OCI-LY1 (cell line): Measurements from ENCODE around the gene PDE9A.
"Not testable (repeated sequence)": the region's sequence is repeated elsewhere in the genome, so short reads cannot be mapped to it uniquely, and the experiment has no call there.

ENCODE experiments used
- H2AFZ ChIP-seq: fragments of 200-600 bp; sonication (generic), shearing (Covaris generic); 2 replicates; pipeline ENCODE4 v1.6.0; 2014; ENCODE audit warnings: antibody characterized with exemption, mild to moderate bottlenecking, low read length
- H3F3A ChIP-seq: fragments of 200-600 bp; sonication (generic), shearing (Covaris generic); 2 replicates; pipeline ENCODE4 v1.6.0; 2014; ENCODE audit warnings: mild to moderate bottlenecking, antibody characterized with exemption, low read length, moderate library complexity; ENCODE audit not compliant: insufficient read depth
- H3K27ac ChIP-seq: fragments of 200-600 bp; sonication (generic); 2 replicates; pipeline ENCODE4 v1.5.1; 2014; ENCODE audit warnings: low read length, mixed run types, mild to moderate bottlenecking, low read depth; ENCODE audit not compliant: poor library complexity, severe bottlenecking
- H3K27me3 ChIP-seq: fragments of 200-600 bp; sonication (generic); 2 replicates; pipeline ENCODE4 v1.6.0; 2014; ENCODE audit warnings: antibody characterized with exemption, mild to moderate bottlenecking, low read length, moderate library complexity; ENCODE audit not compliant: insufficient read depth
- H3K36me3 ChIP-seq: fragments of 200-600 bp; sonication (generic); 2 replicates; pipeline ENCODE4 v1.6.1; 2014; ENCODE audit warnings: mild to moderate bottlenecking, antibody characterized with exemption, low read length, moderate library complexity, mixed read lengths; ENCODE audit not compliant: insufficient read depth
- H3K4me1 ChIP-seq: fragments of 200-600 bp; sonication (generic); 2 replicates; pipeline ENCODE4 v1.5.1; 2014; ENCODE audit warnings: mild to moderate bottlenecking, low read length, moderate library complexity; ENCODE audit not compliant: insufficient read depth, severe bottlenecking
- H3K4me2 ChIP-seq: fragments of 200-600 bp; sonication (generic), shearing (Covaris generic); 2 replicates; pipeline ENCODE4 v1.6.1; 2014; ENCODE audit warnings: low read length
- H3K4me3 ChIP-seq: fragments of 200-600 bp; sonication (generic); 2 replicates; pipeline ENCODE4 v1.5.1; 2014; ENCODE audit warnings: low read length, low read depth, mild to moderate bottlenecking, mixed read lengths; ENCODE audit not compliant: poor library complexity, severe bottlenecking
- H3K79me2 ChIP-seq: fragments of 200-600 bp; shearing (Covaris generic); 2 replicates; pipeline ENCODE4 v1.6.1; 2016; ENCODE audit warnings: mixed run types, low read length, mixed read lengths; ENCODE audit not compliant: insufficient read depth
- H3K9ac ChIP-seq: fragments of 200-600 bp; sonication (generic), shearing (Covaris generic); 2 replicates; pipeline ENCODE4 v1.6.1; 2014; ENCODE audit warnings: mild to moderate bottlenecking, low read length, mixed read lengths
- H3K9me2 ChIP-seq: fragments of 200-600 bp; sonication (generic), shearing (Covaris generic); 2 replicates; pipeline ENCODE4 v1.6.1; 2014; ENCODE audit warnings: low read depth, mild to moderate bottlenecking, low read length, mixed read lengths
- H3K9me3 ChIP-seq: fragments of 200-600 bp; shearing (Covaris generic); 2 replicates; pipeline ENCODE4 v1.6.1; 2014; ENCODE audit warnings: low read length, mixed read lengths
- H4K20me1 ChIP-seq: fragments of 200-600 bp; sonication (generic), shearing (Covaris generic); 2 replicates; pipeline ENCODE4 v1.6.0; 2016; ENCODE audit warnings: mild to moderate bottlenecking, low read length; ENCODE audit not compliant: insufficient read depth
- CTCF ChIP-seq: fragments of 200-600 bp; sonication (generic), shearing (Covaris generic); IDR thresholded peaks from 2 replicates; pipeline ENCODE4 v1.5.1; 2017; ENCODE audit warnings: mild to moderate bottlenecking, antibody characterized with exemption, low read length, moderate library complexity, mixed read lengths
- EZH2 ChIP-seq: fragments of 200-600 bp; sonication (generic), shearing (Covaris generic); IDR thresholded peaks from 2 replicates; pipeline ENCODE4 v1.8.0; 2017; ENCODE audit warnings: borderline replicate concordance, mixed run types, mild to moderate bottlenecking, antibody characterized with exemption, low read length, moderate library complexity, mixed read lengths

Gene PDE9A

GRCh38 chr21:42614811-42615351 is 38.5 kb upstream of the PDE9A start:
- TF ChIP-seq EZH2, result no peak
- no peak for TF ChIP-seq CTCF
- H3K79me2 ChIP-seq, result no peaks in the 10 kb centered on the region
- no peak overlapping the region for H2AFZ ChIP-seq
- no peaks in the 10 kb centered on the region for H3K9me3 ChIP-seq
- H3K4me1 ChIP-seq, result no peaks in the 10 kb centered on the region
- no peak overlapping the region for H3K9ac ChIP-seq
- no peaks in the 10 kb centered on the region for H3F3A ChIP-seq
- no peak overlapping the region for H3K27ac ChIP-seq
- no peaks in the 10 kb centered on the region for H3K36me3 ChIP-seq
- H3K4me2 ChIP-seq, result no peak overlapping the region
- no peak overlapping the region for H3K4me3 ChIP-seq
- H3K27me3 ChIP-seq, result no peaks in the 10 kb centered on the region
- no peaks in the 10 kb centered on the region for H3K9me2 ChIP-seq
- no peaks in the 10 kb centered on the region for H4K20me1 ChIP-seq

GRCh38 chr21:42615377-42615776 is 38.0 kb upstream of the PDE9A start:
- not testable (repeated sequence) for H3K27me3 ChIP-seq, H3F3A ChIP-seq, H3K4me2 ChIP-seq, H3K9ac ChIP-seq, H3K27ac ChIP-seq, H3K9me3 ChIP-seq, H2AFZ ChIP-seq, H3K4me3 ChIP-seq, H3K9me2 ChIP-seq, H3K36me3 ChIP-seq, H3K4me1 ChIP-seq, H4K20me1 ChIP-seq, H3K79me2 ChIP-seq

- no peaks in the 10 kb centered on the region for H3K4me1 ChIP-seq
- H3K9me2 ChIP-seq, result no peaks in the 10 kb centered on the region
- no peak overlapping the region for H2AFZ ChIP-seq
- no peaks in the 10 kb centered on the region for H3F3A ChIP-seq
- H3K9me3 ChIP-seq, result no peaks in the 10 kb centered on the region
- no peaks in the 10 kb centered on the region for H3K79me2 ChIP-seq
- no peak for TF ChIP-seq EZH2
- TF ChIP-seq CTCF, result no peak
- no peak overlapping the region for H3K27ac ChIP-seq
- H3K27me3 ChIP-seq, result no peaks in the 10 kb centered on the region
- no peaks in the 10 kb centered on the region for H3K36me3 ChIP-seq
- no peak overlapping the region for H3K4me3 ChIP-seq
- H4K20me1 ChIP-seq, result no peaks in the 10 kb centered on the region
- H3K9ac ChIP-seq, result no peak overlapping the region
- H3K4me2 ChIP-seq, result no peak overlapping the region
Measured at GRCh38 chr21:42615924-42616323, 37.5 kb upstream of the PDE9A start.

GRCh38 chr21:42616446-42616845 is 37.0 kb upstream of the PDE9A start:
- Histone ChIP-seq H3K9me2 (no peaks in the 10 kb centered on the region), H3K9ac (no peak overlapping the region), H3K27ac (no peak overlapping the region), H3K36me3 (no peaks in the 10 kb centered on the region), H3K4me3 (no peak overlapping the region), H4K20me1 (no peaks in the 10 kb centered on the region), H2AFZ (no peak overlapping the region), H3K4me2 (no peak overlapping the region), H3K79me2 (no peaks in the 10 kb centered on the region), H3K27me3 (no peaks in the 10 kb centered on the region; the same call in 1 of the 2 replicates), H3K9me3 (no peaks in the 10 kb centered on the region), H3K4me1 (no peaks in the 10 kb centered on the region), H3F3A (no peaks in the 10 kb centered on the region)
- TF ChIP-seq CTCF (no peak), EZH2 (no peak)
